NCI-H1417 (cell line): ENCODE data around the gene IMPDH1.

Source experiments
- DNase-seq, 3 experiments: peaks; one replicate each; lab custom pipeline; 2025; lab: John Stamatoyannopoulos, UW

IMPDH1 gene

GRCh38 chr7:128360359-128360678 lies 49.5 kb downstream of the IMPDH1 start:
- DNase-seq, result peak in 1 of 3 experiments; percentile 63

DNA sequence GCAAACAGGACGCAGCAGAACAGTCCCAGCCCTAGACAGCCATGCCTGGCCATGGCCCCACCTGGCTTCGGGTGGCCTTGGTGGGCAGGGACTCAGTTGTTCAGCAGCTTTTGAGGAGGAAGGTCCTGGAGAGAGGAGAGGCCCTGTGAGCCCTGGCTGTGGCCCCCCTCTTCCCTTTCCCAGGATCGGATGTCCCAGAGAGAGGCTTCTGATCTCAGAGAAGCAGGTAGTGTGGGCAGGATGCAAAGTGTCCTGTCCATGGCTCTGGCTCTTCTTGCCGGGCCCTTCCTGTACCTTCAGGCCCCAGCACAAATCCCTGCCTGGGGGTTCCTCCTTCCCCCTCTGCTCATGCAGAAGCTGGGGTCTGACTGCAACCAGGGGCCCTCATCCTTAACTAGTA lies 49.8 kb downstream of the IMPDH1 start:
- DNase-seq, result no peak

GRCh38 chr7:128359336-128359735 lies 50.4 kb downstream of the IMPDH1 start:
- DNase-seq, result no peak

- DNase-seq, result no peak
Measured at GRCh38 chr7:128358233-128358632, 51.5 kb downstream of the IMPDH1 start.

- DNase-seq, result no peak
Measured at GRCh38 chr7:128357217-128357613, 52.6 kb downstream of the IMPDH1 start.

GRCh38 chr7:128356546-128357216 lies 53.1 kb downstream of the IMPDH1 start:
- DNase-seq, result no peak

GRCh38 chr7:128353610-128354009 lies 56.2 kb downstream of the IMPDH1 start:
- no peak for DNase-seq

GRCh38 chr7:128353189-128353588 lies 56.6 kb downstream of the IMPDH1 start:
- no peak for DNase-seq

DNA sequence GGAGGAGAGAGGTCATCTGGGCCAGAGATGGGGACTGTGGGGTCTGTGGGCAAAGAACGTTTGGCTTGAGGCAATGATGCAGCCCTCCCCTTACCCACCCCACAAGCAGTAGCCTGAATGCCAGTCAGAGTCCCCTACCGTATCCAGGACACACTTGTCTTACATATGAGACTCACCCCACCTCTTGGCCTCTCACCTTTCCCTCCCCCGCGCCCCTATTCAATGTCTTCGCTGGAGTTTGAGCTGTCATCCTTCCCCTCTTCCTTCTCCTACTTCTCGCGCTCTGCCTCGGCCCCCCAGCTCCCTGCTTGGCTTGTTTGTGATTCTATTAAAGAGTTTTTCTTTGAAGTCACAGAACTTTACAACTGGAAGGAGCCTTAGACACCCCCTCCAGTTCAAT lies 57.1 kb downstream of the IMPDH1 start:
- DNase-seq, result no peak

GRCh38 chr7:128352153-128352537 lies 57.6 kb downstream of the IMPDH1 start:
- peak in 2 of 3 experiments; percentile 59 to 62 for DNase-seq

- no peak for DNase-seq
Measured at GRCh38 chr7:128351296-128352152, 58.3 kb downstream of the IMPDH1 start.

DNA sequence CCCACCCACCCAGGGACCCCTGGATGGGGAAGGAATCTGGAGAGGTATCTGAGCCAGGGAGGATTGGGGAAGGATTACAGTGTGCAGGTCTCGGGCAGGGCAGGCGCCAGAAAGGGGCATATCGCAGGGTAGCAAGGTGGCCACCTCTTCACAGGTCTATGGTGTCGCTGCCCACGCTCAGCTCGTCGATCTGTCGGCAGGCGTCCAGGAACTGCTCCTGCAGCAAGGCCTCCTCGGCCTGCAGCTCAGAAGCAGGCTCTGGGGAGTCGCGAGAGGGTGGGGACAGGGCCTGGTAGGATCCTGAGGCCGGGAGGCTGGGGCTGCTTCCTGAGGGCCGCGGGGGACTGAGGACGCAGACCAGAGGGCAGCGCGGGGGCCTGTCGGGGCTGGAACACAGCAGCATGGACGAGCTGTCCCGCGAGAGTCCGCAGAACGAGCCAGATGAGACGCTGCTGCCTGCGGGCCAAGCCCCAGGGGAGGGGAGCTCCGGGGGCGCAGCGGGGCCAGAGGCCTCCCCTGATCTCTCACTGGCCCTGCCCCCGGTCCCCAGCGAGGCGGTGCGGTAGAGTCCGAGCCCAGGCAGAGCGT lies 59.0 kb downstream of the IMPDH1 start:
- no peak for DNase-seq

GRCh38 chr7:128349466-128349825 lies 60.3 kb downstream of the IMPDH1 start:
- no peak for DNase-seq

DNA sequence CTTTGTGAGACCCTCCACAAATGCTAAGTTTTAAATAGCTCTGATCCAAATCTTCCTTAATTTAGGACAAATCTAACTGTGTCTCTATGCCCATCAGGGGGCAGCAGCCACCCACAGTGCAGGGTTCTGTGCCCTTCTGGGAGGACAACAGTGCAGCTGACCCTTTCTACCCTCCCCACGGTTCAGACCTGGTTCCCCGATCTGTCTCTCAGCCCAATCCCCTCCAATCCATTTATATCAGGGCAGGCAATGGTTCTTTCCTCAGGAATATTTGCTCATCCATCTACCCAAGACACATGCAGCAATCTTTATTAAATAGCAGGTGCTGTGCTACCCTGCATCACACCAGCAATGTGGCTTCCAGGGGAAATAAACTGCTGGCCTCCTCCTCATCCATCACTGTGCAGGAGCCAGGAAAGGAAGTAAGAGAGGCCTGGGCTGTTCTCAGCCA lies 62.1 kb downstream of the IMPDH1 start:
- DNase-seq, result peak; percentile 30 to 80 (median 62)

- no peak for DNase-seq
Measured at GRCh38 chr7:128344431-128344774, 65.4 kb downstream of the IMPDH1 start.

DNA sequence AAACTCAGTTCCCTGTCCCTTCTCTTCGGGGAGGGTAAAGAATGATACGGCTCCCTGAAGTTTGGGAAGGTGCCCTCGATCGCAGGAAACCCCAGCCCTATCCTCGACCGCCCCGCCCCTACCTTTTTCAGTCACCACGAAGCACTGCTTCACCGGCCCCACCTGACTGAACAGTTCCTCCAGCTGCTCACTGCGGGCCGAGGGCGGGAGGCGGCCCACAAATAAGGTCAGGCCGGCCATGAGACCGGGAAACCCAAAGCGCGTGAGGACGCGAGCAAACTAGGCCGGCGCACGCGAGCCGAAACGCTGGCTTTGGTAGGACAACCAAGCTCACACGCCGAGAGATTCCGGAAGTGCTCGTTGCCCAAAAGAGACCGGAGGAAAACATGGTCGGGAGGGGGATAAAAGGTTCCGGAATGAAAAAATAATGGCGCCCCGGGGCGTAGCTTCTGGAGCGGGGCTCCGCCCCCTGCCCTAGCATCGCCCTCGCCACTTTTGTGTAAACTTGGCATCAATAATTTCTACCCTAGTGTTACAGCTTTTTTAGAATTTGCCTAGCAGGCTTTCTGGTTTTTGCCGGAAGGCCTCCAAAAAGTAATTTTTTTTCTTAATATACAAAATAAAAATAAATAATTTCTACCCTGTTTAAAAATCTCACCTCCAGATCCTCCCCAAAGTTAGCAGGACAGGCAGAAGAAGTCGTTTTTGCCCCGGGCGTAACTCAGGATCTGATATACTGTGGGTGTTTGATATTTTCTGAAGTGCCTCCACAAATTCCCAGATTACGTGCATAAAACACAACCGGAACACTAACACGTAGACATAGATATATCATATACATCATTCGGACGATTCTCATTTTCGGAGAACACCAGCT lies 66.0 kb downstream of the IMPDH1 start, which contains the start of gene RBM28:
TSS of gene RBM28 (minus strand) at position 355 of the 877 bp plus-strand sequence. CDS start at position 240, 115 bp downstream.
- peak; percentile 96 to 98 (median 98) for DNase-seq
